ENCODE data around the gene NEURL1.

DNA sequence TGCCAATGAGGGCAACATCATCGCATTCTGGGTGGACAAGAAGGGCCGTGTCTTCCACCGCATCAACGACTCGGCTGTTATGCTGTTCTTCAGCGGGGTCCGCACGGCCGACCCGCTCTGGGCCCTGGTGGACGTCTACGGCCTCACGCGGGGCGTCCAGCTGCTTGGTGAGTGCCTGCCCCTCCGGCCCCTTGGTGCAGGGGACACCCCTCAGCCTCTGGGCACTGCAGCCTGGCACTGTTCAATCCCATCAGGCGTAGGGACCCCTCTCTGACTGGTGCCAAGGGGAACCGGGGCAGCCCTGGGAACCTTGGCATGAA, 78.1 kb downstream of the NEURL1 start:
- TF ChIP-seq CTCF (IDR thresholded peaks at IDR 0.05; ENCODE audit: low read depth, low read length) (no peak), MYC (IDR thresholded peaks at IDR 0.05; ENCODE audit: low read depth, low read length) (no peak), POLR2A (IDR thresholded peaks at IDR 0.05; ENCODE audit: extremely low read depth, insufficient read length) (no peak)
- TF ChIP-seq, protein P1, sequence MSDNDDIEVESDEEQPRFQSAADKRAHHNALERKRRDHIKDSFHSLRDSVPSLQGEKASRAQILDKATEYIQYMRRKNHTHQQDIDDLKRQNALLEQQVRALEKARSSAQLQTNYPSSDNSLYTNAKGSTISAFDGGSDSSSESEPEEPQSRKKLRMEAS (IDR thresholded peaks at IDR 0.05; ENCODE audit: low read depth, low read length): no peak

Data from NB4 (cell line).